GM12878 (cell line): ENCODE data around the gene DIP2A. TPM values are rescaled to one million over a fixed set of nuclear protein-coding genes. Genes with fewer than 3 reads are reported as not detected.
A peak's percentile ranks its signal among the peaks of the same experiment; 100 is the strongest.

Experiments
- ATF3 ChIP-seq: IDR thresholded peaks from 2 replicates; pipeline ENCODE4 v1.6.1; 2011; ENCODE audit warnings: low read depth, mild to moderate bottlenecking, low read length, moderate library complexity, borderline replicate concordance; ENCODE audit errors: extremely low read depth
- ATF7 ChIP-seq: fragments of 450-650 bp; IDR thresholded peaks from 2 replicates; pipeline ENCODE4 v1.6.1; 2016; ENCODE audit warnings: low read depth, mild to moderate bottlenecking
- CBX3 ChIP-seq: fragments of 200-600 bp; sonication (generic); IDR thresholded peaks from 2 replicates; pipeline ENCODE4 v1.6.1; 2016; ENCODE audit warnings: low read depth, borderline replicate concordance
- CREM ChIP-seq: IDR thresholded peaks from 2 replicates; pipeline ENCODE4 v1.6.1; 2014; ENCODE audit warnings: antibody characterized with exemption, low read depth
- EED ChIP-seq: sonication (generic); IDR thresholded peaks from 2 replicates; pipeline ENCODE4 v1.6.1; 2016; ENCODE audit warnings: antibody characterized with exemption, low read depth
- HCFC1 ChIP-seq: fragments of 150-350 bp; IDR thresholded peaks from 2 replicates; pipeline ENCODE4 v1.6.1; 2014; ENCODE audit warnings: low read length
- HDAC2 ChIP-seq: fragments of 200-600 bp; sonication (generic); IDR thresholded peaks from 2 replicates; pipeline ENCODE4 v1.6.1; 2017
- HSF1 ChIP-seq: fragments of 150-350 bp; IDR thresholded peaks from 2 replicates; pipeline ENCODE4 v1.6.1; 2014; ENCODE audit warnings: mild to moderate bottlenecking, low read depth, low read length
- JUNB ChIP-seq: IDR thresholded peaks from 2 replicates; pipeline ENCODE4 v1.6.1; 2016; ENCODE audit warnings: antibody characterized with exemption, mild to moderate bottlenecking
- JUND ChIP-seq: IDR thresholded peaks from 2 replicates; pipeline ENCODE4 v1.6.1; 2012; ENCODE audit warnings: low read depth, mild to moderate bottlenecking, low read length, improper control_type of control experiment, moderate library complexity
- MAX ChIP-seq: IDR thresholded peaks from 2 replicates; pipeline ENCODE4 v1.6.1; 2012; ENCODE audit warnings: low read depth, low read length, improper control_type of control experiment
- NFIC ChIP-seq: IDR thresholded peaks from 2 replicates; pipeline ENCODE4 v1.6.1; 2012; ENCODE audit warnings: low read depth, mild to moderate bottlenecking, inconsistent platforms, low read length, moderate library complexity
- NFYA ChIP-seq: IDR thresholded peaks from 2 replicates; pipeline ENCODE4 v1.6.1; 2011; ENCODE audit warnings: low read depth, mild to moderate bottlenecking, low read length, improper control_type of control experiment, borderline replicate concordance
- POLR2A ChIP-seq: IDR thresholded peaks from 2 replicates; pipeline ENCODE4 v1.6.1; 2011; ENCODE audit warnings: low read depth, mild to moderate bottlenecking, low read length
- PRDM15 ChIP-seq: fragments of 450-650 bp; formaldehyde crosslinking; IDR thresholded peaks from 2 replicates; pipeline ENCODE4 v1.4.0; 2020; ENCODE audit warnings: mild to moderate bottlenecking, moderate library complexity
- RELB ChIP-seq: fragments of 450-650 bp; IDR thresholded peaks from 2 replicates; pipeline ENCODE4 v1.6.1; 2017; ENCODE audit warnings: low read depth, mild to moderate bottlenecking, moderate library complexity
- RFX5 ChIP-seq: IDR thresholded peaks from 2 replicates; pipeline ENCODE4 v1.6.1; 2011; ENCODE audit warnings: low read depth, low read length, improper control_type of control experiment
- SREBF1 ChIP-seq: IDR thresholded peaks from 2 replicates; pipeline ENCODE4 v1.6.1; 2012; ENCODE audit warnings: mild to moderate bottlenecking, low read length
- SUZ12 ChIP-seq: fragments of 200-600 bp; sonication (generic); IDR thresholded peaks from one replicate; pipeline ENCODE4 v1.6.1; 2018; ENCODE audit warnings: antibody characterized with exemption, mild to moderate bottlenecking; ENCODE audit not compliant: unreplicated experiment
- ZNF592 ChIP-seq: fragments of 450-650 bp; IDR thresholded peaks from 2 replicates; pipeline ENCODE4 v1.6.1; 2017; ENCODE audit warnings: mild to moderate bottlenecking, moderate library complexity
- polyA plus RNA-seq, 11 experiments: library from polyadenylated mRNA; depleted of rRNA in 4 of 11; unstranded in 6 of 11; stranded (reverse) in 5 of 11; fragments of >200 nt; fragmentation: Nextera tagmentation in 4 of 11; fragmentation: Illumina TruSeq in 1 of 11; extraction: Ambion mirVana in 4 of 11; extraction: Trizol in 1 of 11; gene quantifications; 1 replicate in 1 of 11; 2 replicates in 10 of 11; pipeline versions ENCODE4 v1.2.1 to v1.2.3, GENCODE V29; 2011 to 2016; ENCODE audit warnings: inconsistent platforms in 2 of 11, missing spikeins in 2 of 11, low read depth in 1 of 11
- total RNA-seq, 4 experiments: library from RNA; depleted of rRNA in 3 of 4; stranded (reverse); fragments of >200 nt in 3 of 4; fragmentation: Illumina TruSeq in 1 of 4; extraction: Trizol in 1 of 4; gene quantifications; 2 replicates each; pipeline versions ENCODE4 v1.2.1 to v1.2.3, GENCODE V29; 2013 to 2021

The DIP2A gene
- total and polyA plus RNA-seq, 10 of the 15 experiments (the other 5 are each of a cell fraction or from before 2014, with no cell fraction given), result 1.7 to 25.5 (median 12.2) TPM

- TF ChIP-seq MAX (no peak), JUND (no peak), JUNB (no peak), PRDM15 (CRISPR knock-in tag) (no peak), SUZ12 (no peak), EED (no peak), SREBF1 (no peak), HSF1 (no peak), CBX3 (no peak), ZNF592 (no peak), RELB (no peak), CREM (peak; percentile 59), HCFC1 (peak; percentile 45; the same call in 1 of the 2 replicates), ATF7 (no peak), NFIC (no peak), NFYA (no peak), RFX5 (peak; percentile 97), HDAC2 (no peak), POLR2A (peak; percentile 96), ATF3 (no peak)
Measured at GRCh38 chr21:46458315-46459023, at the start of gene DIP2A (continued).
